ENCODE results near the gene MAPK12.

MAPK12 gene

GRCh38 chr22:50264946-50265669, 3.6 kb upstream of the MAPK12 start:
- no peak for DNase-seq

GRCh38 chr22:50264104-50264745, 2.7 kb upstream of the MAPK12 start:
- DNase-seq, result no peak

GRCh38 chr22:50262973-50263617, 1.6 kb upstream of the MAPK12 start:
- no peak for DNase-seq

GRCh38 chr22:50262460-50262911, 1.0 kb upstream of the MAPK12 start:
- no peak for DNase-seq

GRCh38 chr22:50260801-50261614, 475 bp downstream of the MAPK12 start:
- peak; percentile 29 to 40 for DNase-seq

- no peak for DNase-seq
These were observed 1.1 kb downstream of the MAPK12 start for GRCh38 chr22:50260434-50260800.

- no peak for DNase-seq
These were observed 2.2 kb downstream of the MAPK12 start for GRCh38 chr22:50259302-50259701.

- no peak for DNase-seq
These were observed 2.9 kb downstream of the MAPK12 start for GRCh38 chr22:50258361-50259292.

- DNase-seq, result no peak
These were observed 3.8 kb downstream of the MAPK12 start for GRCh38 chr22:50257451-50258360.

GRCh38 chr22:50257041-50257440, 4.4 kb downstream of the MAPK12 start:
- DNase-seq, result no peak

- no peak for DNase-seq
These were observed 5.1 kb downstream of the MAPK12 start for GRCh38 chr22:50256258-50256862.

GRCh38 chr22:50255607-50256006, 5.9 kb downstream of the MAPK12 start:
- no peak for DNase-seq

- DNase-seq, result no peak
These were observed 6.4 kb downstream of the MAPK12 start for GRCh38 chr22:50255099-50255498.

GRCh38 chr22:50253941-50254340, 7.5 kb downstream of the MAPK12 start:
- no peak for DNase-seq

GRCh38 chr22:50253046-50253915, 8.2 kb downstream of the MAPK12 start:
- DNase-seq, result no peak

GRCh38 chr22:50252082-50253045, 9.1 kb downstream of the MAPK12 start:
- peak; percentile 52 to 76 for DNase-seq

GRCh38 chr22:50251477-50252081, 9.9 kb downstream of the MAPK12 start:
- no peak for DNase-seq
